Measurements from ENCODE around the gene ESM1. TPM values are rescaled to one million over a fixed set of nuclear protein-coding genes. Genes with fewer than 3 reads are reported as not detected.

Gene ESM1
- total RNA-seq, 1 experiment from 2014 or later, result 27.8 TPM

GRCh38 chr5:55031492-55031891, 46.1 kb upstream of the ESM1 start:
- no peak overlapping the region for H3K4me2 ChIP-seq (ENCODE audit: low read length)
- no TSS peak for BruUV-seq (replicated peaks)

GRCh38 chr5:55030676-55031369, 45.4 kb upstream of the ESM1 start:
- no peak for TF ChIP-seq CTCF (conservative IDR thresholded peaks at IDR 0.05; ENCODE audit: low read depth, low read length)
- Histone ChIP-seq H3K36me3 (ENCODE audit: low read depth, low read length) (no peaks in the 10 kb centered on the region), H3K27ac (ENCODE audit: low read length) (no peak overlapping the region), H3K9ac (ENCODE audit: low read length) (no peak overlapping the region), H3K4me3 (ENCODE audit: low read length) (no peak overlapping the region), H3F3A (ENCODE audit: low read length, unreplicated experiment) (no peaks in the 10 kb centered on the region), H3K27me3 (ENCODE audit: low read length) (no peaks in the 10 kb centered on the region), H3K4me1 (ENCODE audit: insufficient read depth, low read length) (no peaks in the 10 kb centered on the region), H3K79me2 (ENCODE audit: low read length) (no peaks in the 10 kb centered on the region), H4K20me1 (ENCODE audit: low read length) (no peaks in the 10 kb centered on the region), H3K9me2 (replicated peaks; ENCODE audit: low read length) (no peaks in the 10 kb centered on the region), H2AFZ (ENCODE audit: low read length) (no peak overlapping the region), H3K4me2 (ENCODE audit: low read length) (no peak overlapping the region), H3K9me3 (ENCODE audit: low read length) (no peaks in the 10 kb centered on the region)
- intact Hi-C loops (cut with micrococcal nuclease), result no loop called here
- no peak for ATAC-seq
- no peak for DNase-seq
- ChIA-PET CTCF (no interaction called here), POLR2A (ENCODE audit: unreplicated experiment) (no interaction called here)
- no TSS peak for BruUV-seq (replicated peaks)

More at GRCh38 chr5:55031492-55031891, 46.1 kb upstream of the ESM1 start:
- Histone ChIP-seq H3K9me3 (ENCODE audit: low read length) (no peaks in the 10 kb centered on the region), H3F3A (ENCODE audit: low read length, unreplicated experiment) (no peaks in the 10 kb centered on the region), H3K27ac (ENCODE audit: low read length) (no peak overlapping the region), H4K20me1 (ENCODE audit: low read length) (no peaks in the 10 kb centered on the region), H2AFZ (ENCODE audit: low read length) (no peak overlapping the region), H3K4me1 (ENCODE audit: insufficient read depth, low read length) (no peaks in the 10 kb centered on the region), H3K36me3 (ENCODE audit: low read depth, low read length) (no peaks in the 10 kb centered on the region), H3K79me2 (ENCODE audit: low read length) (no peaks in the 10 kb centered on the region), H3K27me3 (ENCODE audit: low read length) (no peaks in the 10 kb centered on the region), H3K9me2 (replicated peaks; ENCODE audit: low read length) (no peaks in the 10 kb centered on the region), H3K9ac (ENCODE audit: low read length) (no peak overlapping the region), H3K4me3 (ENCODE audit: low read length) (no peak overlapping the region)
- intact Hi-C loops (cut with micrococcal nuclease), result no loop called here
- TF ChIP-seq CTCF (conservative IDR thresholded peaks at IDR 0.05; ENCODE audit: low read depth, low read length) (no peak), EZH2 (IDR thresholded peaks at IDR 0.05; ENCODE audit: low read length, unreplicated experiment) (no peak), EZH2phosphoT487 (IDR thresholded peaks at IDR 0.05; ENCODE audit: borderline replicate concordance, low read length) (no peak)
- CTCF ChIA-PET, result no interaction called here
- DNase-seq (no peak), ATAC-seq (no peak)
- POLR2A ChIA-PET (ENCODE audit: unreplicated experiment), result no interaction called here

- intact Hi-C loops (cut with micrococcal nuclease), result no loop called here
- H4K20me1 ChIP-seq (ENCODE audit: low read length), result no peaks in the 10 kb centered on the region
- CTCF ChIA-PET, result no interaction called here
- H3K4me2 ChIP-seq (ENCODE audit: low read length), result no peak overlapping the region
- no peaks in the 10 kb centered on the region for H3K36me3 ChIP-seq (ENCODE audit: low read depth, low read length)
- no peak for DNase-seq
- ATAC-seq, result no peak
- H3K27ac ChIP-seq (ENCODE audit: low read length), result no peak overlapping the region
- H3K4me3 ChIP-seq (ENCODE audit: low read length), result no peak overlapping the region
- no peaks in the 10 kb centered on the region for H3K9me3 ChIP-seq (ENCODE audit: low read length)
- no peaks in the 10 kb centered on the region for H3K27me3 ChIP-seq (ENCODE audit: low read length)
- POLR2A ChIA-PET (ENCODE audit: unreplicated experiment), result no interaction called here
- no peak for TF ChIP-seq EZH2 (IDR thresholded peaks at IDR 0.05; ENCODE audit: low read length, unreplicated experiment)
- no peak for TF ChIP-seq CTCF (conservative IDR thresholded peaks at IDR 0.05; ENCODE audit: low read depth, low read length)
- TF ChIP-seq EZH2phosphoT487 (IDR thresholded peaks at IDR 0.05; ENCODE audit: borderline replicate concordance, low read length), result no peak
- H3F3A ChIP-seq (ENCODE audit: low read length, unreplicated experiment), result no peaks in the 10 kb centered on the region
- H3K9me2 ChIP-seq (replicated peaks; ENCODE audit: low read length), result no peaks in the 10 kb centered on the region
- no TSS peak for BruUV-seq (replicated peaks)
- no peak overlapping the region for H2AFZ ChIP-seq (ENCODE audit: low read length)
- no peaks in the 10 kb centered on the region for H3K79me2 ChIP-seq (ENCODE audit: low read length)
- no peak overlapping the region for H3K9ac ChIP-seq (ENCODE audit: low read length)
- no peaks in the 10 kb centered on the region for H3K4me1 ChIP-seq (ENCODE audit: insufficient read depth, low read length)
These were observed 44.8 kb upstream of the ESM1 start for GRCh38 chr5:55030220-55030619.

Measured in PC-3 (cell line).